T-cell (primary cell): ENCODE data around the gene B4GALT2. TPM values are rescaled to one million over a fixed set of nuclear protein-coding genes. Genes with fewer than 3 reads are reported as not detected.

Experiments
- ATAC-seq, 4 experiments: fragments of 200-7000 bp in 3 of 4; fragments of 150-1000 bp in 1 of 4; cut with Tn5 transposase; replicated peaks in 1 of 4; 1 replicate in 3 of 4; 2 replicates in 1 of 4; pipeline ENCODE4 v1.10.0; 2021; ENCODE audit warnings: moderate library complexity in 3 of 4, mild to moderate bottlenecking in 2 of 4, moderate number of reproducible peaks in 1 of 4
- CTCF ChIA-PET, 2 donors: fragments of 300-600 bp; sonication (Branson Sonifier 250); formaldehyde crosslinking; loops; one replicate each; lab custom pipeline; 2022; ENCODE audit warnings: antibody characterized with exemption in 2 of 2; lab: Charles Lee
- POLR2A ChIA-PET, 2 donors: fragments of 300-600 bp; sonication (Branson Sonifier 250); formaldehyde crosslinking; loops; one replicate each; lab custom pipeline; 2022; ENCODE audit warnings: antibody characterized with exemption in 2 of 2; lab: Charles Lee
- DNase-seq, 35 experiments: peaks; one replicate each; pipeline versions ENCODE4 v3.0.0 to v3.0.0-alpha.2; 2013 to 2023
- H3K27ac ChIP-seq: one replicate; pipeline ENCODE4 v1.5.1; 2013; ENCODE audit warnings: low read length
- H3K27me3 ChIP-seq, 2 experiments: replicated peaks in 1 of 2; 1 replicate in 1 of 2; 2 replicates in 1 of 2; pipeline versions ENCODE4 v1.6.1 to v1.7.0; 2013; ENCODE audit warnings: low read length in 1 of 2, mixed read lengths in 1 of 2; ENCODE audit not compliant: control insufficient read depth in 2 of 2, insufficient read depth in 2 of 2; ENCODE audit errors: extremely low read depth in 1 of 2
- H3K36me3 ChIP-seq, 2 donors: 1 replicate in 1 of 2; 2 replicates in 1 of 2; pipeline versions ENCODE4 v1.6.1 to v1.7.0; 2013; ENCODE audit warnings: low read length in 1 of 2; ENCODE audit not compliant: control insufficient read depth in 2 of 2, insufficient read depth in 1 of 2; ENCODE audit errors: extremely low read depth in 1 of 2
- H3K4me1 ChIP-seq, 2 experiments: 1 replicate in 1 of 2; 2 replicates in 1 of 2; pipeline versions ENCODE4 v1.6.1 to v1.7.0; 2013; ENCODE audit warnings: low read length in 2 of 2, mixed read lengths in 1 of 2; ENCODE audit not compliant: insufficient read depth in 2 of 2, control insufficient read depth in 1 of 2; ENCODE audit errors: extremely low read depth in 1 of 2
- H3K4me3 ChIP-seq, 2 donors: 1 replicate in 1 of 2; 2 replicates in 1 of 2; pipeline versions ENCODE4 v1.5.1 to v1.7.0; 2013; ENCODE audit warnings: mild to moderate bottlenecking in 2 of 2, low read length in 1 of 2, moderate library complexity in 1 of 2; ENCODE audit not compliant: control insufficient read depth in 1 of 2; ENCODE audit errors: extremely low read depth in 1 of 2
- H3K9me3 ChIP-seq: 2 replicates; pipeline ENCODE4 v1.7.0; 2013
- H3K27ac Mint-ChIP-seq, 2 donors: one replicate each; pipeline ENCODE4 v1.8.0; 2020 to 2021; ENCODE audit warnings: mild to moderate bottlenecking in 2 of 2, mixed read lengths in 2 of 2
- H3K27me3 Mint-ChIP-seq, 2 donors: one replicate each; pipeline ENCODE4 v1.8.0; 2021 to 2022; ENCODE audit warnings: mixed read lengths in 2 of 2
- H3K36me3 Mint-ChIP-seq: one replicate; pipeline ENCODE4 v1.8.0; 2021; ENCODE audit warnings: mixed read lengths
- H3K4me1 Mint-ChIP-seq, 3 donors: one replicate each; pipeline ENCODE4 v1.8.0; 2020 to 2022; ENCODE audit warnings: mixed read lengths in 3 of 3, mild to moderate bottlenecking in 1 of 3
- H3K4me3 Mint-ChIP-seq, 3 donors: one replicate each; pipeline ENCODE4 v1.8.0; 2020 to 2022; ENCODE audit warnings: mild to moderate bottlenecking in 3 of 3, mixed read lengths in 3 of 3, moderate library complexity in 3 of 3
- H3K9me3 Mint-ChIP-seq, 3 donors: one replicate each; pipeline ENCODE4 v1.8.0; 2020 to 2022; ENCODE audit warnings: mixed read lengths in 3 of 3
- WGBS: methylation state at CpG from one replicate; pipeline ENCODE4 v1.1.5; 2013; ENCODE audit warnings: missing lambda C conversion rate; ENCODE audit not compliant: insufficient coverage; 5-methylcytosine and 5-hydroxymethylcytosine counted together
- total RNA-seq, 35 experiments: library from RNA in 6 of 35; stranded (reverse) in 6 of 35; fragments of 120-200 nt in 1 of 35; gene quantifications; one replicate each; pipeline versions ENCODE4 v1.2.1 to v1.2.4 and lab custom pipeline; 2013 to 2026

Gene B4GALT2, protein sequence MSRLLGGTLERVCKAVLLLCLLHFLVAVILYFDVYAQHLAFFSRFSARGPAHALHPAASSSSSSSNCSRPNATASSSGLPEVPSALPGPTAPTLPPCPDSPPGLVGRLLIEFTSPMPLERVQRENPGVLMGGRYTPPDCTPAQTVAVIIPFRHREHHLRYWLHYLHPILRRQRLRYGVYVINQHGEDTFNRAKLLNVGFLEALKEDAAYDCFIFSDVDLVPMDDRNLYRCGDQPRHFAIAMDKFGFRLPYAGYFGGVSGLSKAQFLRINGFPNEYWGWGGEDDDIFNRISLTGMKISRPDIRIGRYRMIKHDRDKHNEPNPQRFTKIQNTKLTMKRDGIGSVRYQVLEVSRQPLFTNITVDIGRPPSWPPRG
- 1 to 10 TPM; 1.2 to 5.3 (median 3.1) TPM for total RNA-seq
- total RNA-seq (2013), result 2.0 TPM
- 0.81 to 34.1 (median 2.4) reads per million in 29 experiments for total RNA-seq (lab: John Stamatoyannopoulos, UW)

DNA sequence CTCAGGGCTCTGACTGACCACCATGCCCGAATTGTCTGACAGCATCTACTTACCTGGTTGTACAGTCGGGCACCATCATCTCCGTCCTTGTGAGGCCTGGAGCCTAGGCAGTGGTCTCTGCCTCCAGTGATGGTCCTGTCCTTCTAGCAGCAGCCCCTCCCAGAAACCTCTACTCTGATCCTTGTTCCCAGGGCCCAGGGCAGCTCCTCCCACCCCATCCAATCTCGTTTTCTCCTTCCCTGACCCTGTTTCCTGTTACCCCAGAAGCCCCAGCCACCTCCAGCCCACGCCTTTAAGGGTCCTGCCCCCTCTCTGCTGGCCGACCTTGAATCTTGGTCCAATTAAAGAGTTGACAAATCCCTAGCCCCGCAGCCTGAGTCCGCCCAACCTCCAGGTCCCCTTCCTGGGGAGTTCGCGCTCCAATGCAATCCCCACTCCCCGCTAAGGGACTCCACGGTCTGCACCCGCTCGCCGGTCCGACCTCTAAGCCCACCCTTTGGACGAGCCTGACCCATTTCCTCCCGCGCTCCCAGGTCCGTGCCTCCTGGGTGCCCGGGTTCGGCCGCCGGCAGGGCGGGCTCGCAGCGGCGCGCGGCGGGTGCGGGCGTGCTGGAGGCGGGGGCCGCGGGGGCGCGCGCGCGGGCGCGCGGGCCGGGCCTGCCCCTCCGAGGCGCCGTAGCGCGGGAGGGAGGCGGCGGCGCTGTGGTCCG lies at the start of gene B4GALT2:
Gene B4GALT2 (plus strand): TSS at position 660 of the 710 bp plus-strand sequence. CDS start 1,951 bp downstream, outside the sequence.
- peaks cover 20% of the 10 kb centered on the region for H3K36me3 Mint-ChIP-seq
- no peak for ATAC-seq
- peaks cover 34 to 49% (median 49%) of the 10 kb centered on the region in 3 donors for H3K4me1 Mint-ChIP-seq
- Histone ChIP-seq H3K9me3 (no peaks in the 10 kb centered on the region), H3K27me3 (peaks cover 0 to 28% of the 10 kb centered on the region in 2 experiments), H3K4me1 (peaks cover 12 to 46% of the 10 kb centered on the region in 2 experiments), H3K36me3 (peaks cover 3 to 25% of the 10 kb centered on the region in 2 donors), H3K27ac (no peak within 1 kb of the TSS), H3K4me3 (peak within 1 kb of the TSS; percentile 40 to 60)
- peak in 9 of 35 experiments; percentile 12 to 50 (median 21) for DNase-seq
- ChIA-PET CTCF (no interaction called here), POLR2A (no interaction called here)
- H3K9me3 Mint-ChIP-seq, result no peaks in the 10 kb centered on the region
- peaks cover 0 to 5% of the 10 kb centered on the region in 2 donors for H3K27me3 Mint-ChIP-seq
- H3K27ac Mint-ChIP-seq, result peak within 1 kb of the TSS; percentile 40 to 49
- WGBS, result 9% methylated on average over 43 of the region's 54 CpGs
- H3K4me3 Mint-ChIP-seq, result peak within 1 kb of the TSS; percentile 76 to 90 (median 88)

DNA sequence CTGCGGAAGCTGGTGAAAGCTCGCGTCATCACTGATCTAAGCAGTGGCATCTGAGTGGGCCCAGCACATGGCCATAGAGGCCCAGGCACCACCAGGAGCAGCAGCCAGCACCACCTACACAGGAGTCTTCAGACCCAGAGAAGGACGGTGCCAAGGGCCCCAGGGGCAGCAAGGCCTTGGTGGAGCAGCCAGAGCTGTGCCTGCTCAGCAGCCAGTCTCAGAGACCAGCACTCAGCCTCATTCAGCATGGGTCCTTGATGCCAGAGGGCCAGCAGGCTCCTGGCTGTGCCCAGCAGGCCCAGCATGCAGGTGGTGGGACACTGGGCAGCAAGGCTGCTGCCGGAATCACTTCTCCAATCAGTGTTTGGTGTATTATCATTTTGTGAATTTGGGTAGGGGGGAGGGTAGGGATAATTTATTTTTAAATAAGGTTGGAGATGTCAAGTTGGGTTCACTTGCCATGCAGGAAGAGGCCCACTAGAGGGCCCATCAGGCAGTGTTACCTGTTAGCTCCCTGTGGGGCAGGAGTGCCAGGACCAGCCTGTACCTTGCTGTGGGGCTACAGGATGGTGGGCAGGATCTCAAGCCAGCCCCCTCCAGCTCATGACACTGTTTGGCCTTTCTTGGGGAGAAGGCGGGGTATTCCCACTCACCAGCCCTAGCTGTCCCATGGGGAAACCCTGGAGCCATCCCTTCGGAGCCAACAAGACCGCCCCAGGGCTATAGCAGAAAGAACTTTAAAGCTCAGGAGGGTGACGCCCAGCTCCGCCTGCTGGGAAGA lies 48.7 kb upstream of the B4GALT2 start:
- ChIA-PET POLR2A (no interaction called here), CTCF (interaction anchor here (0.5 to 1.6 kb wide), 3 partner anchors 17 to 170 kb away, joined by 3 to 4 read pairs (median 3); no protein-coding TSS in a partner anchor)
- Mint-ChIP-seq H3K4me1 (peaks cover 18 to 19% (median 18%) of the 10 kb centered on the region in 3 donors), H3K27ac (no peak overlapping the region), H3K9me3 (no peaks in the 10 kb centered on the region), H3K36me3 (peaks cover 13% of the 10 kb centered on the region), H3K4me3 (no peak overlapping the region), H3K27me3 (peaks cover 18 to 25% of the 10 kb centered on the region in 2 donors)
- DNase-seq, result peak in 1 of 35 experiments; percentile 28
- Histone ChIP-seq H3K36me3 (peaks cover 0 to 3% of the 10 kb centered on the region in 2 donors), H3K27me3 (peaks cover 3 to 36% of the 10 kb centered on the region in 2 experiments), H3K9me3 (no peaks in the 10 kb centered on the region), H3K4me3 (no peak overlapping the region), H3K27ac (no peak overlapping the region), H3K4me1 (peaks cover 0 to 22% of the 10 kb centered on the region in 2 experiments)
- WGBS, result 92% methylated on average over 10 of the region's 10 CpGs
- ATAC-seq, result no peak

DNA sequence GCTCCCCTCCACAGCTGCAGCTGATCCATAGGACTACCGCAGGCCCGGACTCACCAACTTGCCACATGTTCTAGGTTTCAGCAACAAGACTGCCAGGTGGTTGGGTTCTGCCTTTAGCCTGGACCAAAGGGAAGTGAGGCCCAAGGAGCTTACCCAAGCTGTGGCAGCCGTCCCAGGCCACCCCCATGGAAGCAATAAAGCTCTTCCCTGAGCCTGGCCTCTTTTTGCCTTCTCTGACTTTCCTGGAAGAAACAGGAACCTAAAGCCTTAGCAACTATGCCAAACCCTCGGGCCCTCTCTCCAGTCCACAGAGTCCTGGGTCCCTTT lies 48.1 kb upstream of the B4GALT2 start:
- H3K4me3 Mint-ChIP-seq, result no peak overlapping the region
- no peaks in the 10 kb centered on the region for H3K9me3 ChIP-seq
- no peak overlapping the region for H3K27ac Mint-ChIP-seq
- no peak overlapping the region for H3K27ac ChIP-seq
- DNase-seq (no peak), ATAC-seq (no peak)
- WGBS, result 87% methylated on average over 4 of the region's 4 CpGs
- peaks cover 8% of the 10 kb centered on the region for H3K36me3 Mint-ChIP-seq
- H3K4me1 Mint-ChIP-seq, result peaks cover 18 to 22% (median 21%) of the 10 kb centered on the region in 3 donors
- peaks cover 22 to 29% of the 10 kb centered on the region in 2 donors for H3K27me3 Mint-ChIP-seq
- CTCF ChIA-PET, result interaction anchor here (0.9 to 1.6 kb wide), 3 partner anchors 16 to 168 kb away, joined by 3 to 4 read pairs (median 3); no protein-coding TSS in a partner anchor
- H3K27me3 ChIP-seq, result peaks cover 3 to 41% of the 10 kb centered on the region in 2 experiments
- peaks cover 0 to 27% of the 10 kb centered on the region in 2 experiments for H3K4me1 ChIP-seq
- no peak overlapping the region for H3K4me3 ChIP-seq
- H3K36me3 ChIP-seq, result peaks cover 0 to 2% of the 10 kb centered on the region in 2 donors
- POLR2A ChIA-PET, result interaction anchor here in 1 of 2 donors (0.6 kb wide), 1 partner anchor 15 kb away, joined by 3 read pairs; no protein-coding TSS in a partner anchor
- H3K9me3 Mint-ChIP-seq, result no peaks in the 10 kb centered on the region

DNA sequence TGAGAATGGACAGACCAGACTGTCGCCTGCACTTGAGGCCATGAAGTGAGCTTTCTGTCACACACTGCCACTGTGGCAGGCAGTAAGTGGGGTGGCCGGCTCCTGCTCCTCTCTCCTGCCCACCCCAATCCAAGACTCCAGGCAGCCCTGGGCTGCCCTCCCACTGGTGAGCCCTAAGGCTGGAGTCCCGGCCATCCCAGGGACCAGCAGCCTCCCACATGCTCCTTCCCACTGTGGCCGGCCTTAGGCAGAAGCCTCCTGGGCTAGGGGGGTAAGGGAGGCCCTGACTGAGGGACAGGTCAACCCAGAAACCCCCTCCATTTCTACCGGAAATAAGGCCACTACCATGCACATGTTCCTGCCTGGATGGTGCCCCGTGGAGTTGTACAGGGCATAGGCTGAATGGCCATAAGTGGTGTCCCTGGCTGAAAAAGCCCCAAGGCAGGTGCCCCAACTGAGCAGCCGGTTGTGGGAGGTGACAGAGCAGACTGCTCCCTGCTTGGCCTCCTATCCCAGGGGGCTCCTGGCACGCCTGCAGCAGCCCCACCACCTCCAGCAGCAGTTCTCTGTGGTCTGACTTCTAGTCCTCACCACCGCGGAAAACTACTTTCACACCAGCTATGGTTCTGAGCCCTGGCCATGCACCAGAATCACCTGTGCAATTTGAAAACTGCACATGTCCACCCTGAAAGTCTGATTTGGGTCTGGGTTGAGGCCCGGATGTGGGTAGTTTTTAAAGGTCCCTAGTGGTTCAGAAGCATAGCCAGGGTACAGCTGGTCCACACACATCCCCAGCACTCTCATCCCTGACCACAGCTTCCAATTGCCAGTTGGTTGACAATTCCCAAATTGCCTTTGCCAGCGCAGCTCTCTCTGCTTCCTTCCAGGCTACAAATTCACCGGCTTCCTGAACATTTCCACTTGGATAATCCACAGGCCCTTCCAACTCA lies 47.0 kb upstream of the B4GALT2 start:
- no peak overlapping the region for H3K27ac ChIP-seq
- CTCF ChIA-PET, result interaction anchor here (0.6 to 4.1 kb wide), 3 partner anchors 30 to 168 kb away, joined by 3 to 59 read pairs (median 5); no protein-coding TSS in a partner anchor
- WGBS, result 82% methylated on average over 6 of the region's 13 CpGs
- DNase-seq, result no peak
- Mint-ChIP-seq H3K9me3 (no peaks in the 10 kb centered on the region), H3K4me3 (no peak overlapping the region), H3K27me3 (peaks cover 22 to 34% of the 10 kb centered on the region in 2 donors), H3K4me1 (peaks cover 18 to 25% (median 23%) of the 10 kb centered on the region in 3 donors), H3K36me3 (peaks cover 6% of the 10 kb centered on the region), H3K27ac (no peak overlapping the region)
- H3K9me3 ChIP-seq, result no peaks in the 10 kb centered on the region
- ATAC-seq, result no peak
- H3K27me3 ChIP-seq, result peaks cover 3 to 47% of the 10 kb centered on the region in 2 experiments
- peaks cover 0 to 32% of the 10 kb centered on the region in 2 experiments for H3K4me1 ChIP-seq
- no peak overlapping the region for H3K4me3 ChIP-seq
- POLR2A ChIA-PET, result interaction anchor here in 1 of 2 donors (0.6 kb wide), 1 partner anchor 14 kb away, joined by 3 read pairs; no protein-coding TSS in a partner anchor
- H3K36me3 ChIP-seq, result no peaks in the 10 kb centered on the region

DNA sequence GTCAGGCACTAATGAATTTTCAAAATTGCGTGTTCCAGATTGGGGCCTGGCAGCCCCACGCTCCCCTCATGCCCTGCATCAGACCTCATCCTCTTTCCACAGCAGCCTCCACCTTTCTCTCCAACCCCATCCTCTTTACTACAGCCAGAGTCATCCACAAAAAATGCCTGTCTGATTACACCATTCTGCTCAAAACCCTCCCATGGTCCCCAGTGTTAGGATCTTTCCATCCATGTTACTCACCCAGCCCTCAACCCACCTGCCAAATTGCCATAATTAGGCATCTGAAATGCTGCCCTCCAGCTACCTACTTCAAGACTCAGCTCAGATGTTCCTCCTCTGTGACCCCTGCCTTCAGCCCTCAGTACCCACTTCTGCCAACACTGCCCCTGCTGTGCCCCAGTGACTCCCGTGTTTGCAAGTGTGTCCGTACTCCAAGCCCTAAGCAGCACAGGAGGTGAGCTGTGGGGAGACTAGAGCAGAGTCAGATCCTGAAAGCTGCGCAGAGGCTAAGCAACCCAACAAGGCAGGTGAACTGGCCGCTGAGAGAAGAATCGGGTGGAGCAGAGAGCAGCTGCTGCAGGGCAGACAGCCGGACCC lies 46.1 kb upstream of the B4GALT2 start:
- peak overlapping the region in 1 of 3 donors; percentile 44 for H3K4me3 Mint-ChIP-seq
- no peak overlapping the region for H3K27ac Mint-ChIP-seq

More for the DNA sequence above, 46.1 kb upstream of the B4GALT2 start:
- Mint-ChIP-seq H3K36me3 (peaks cover 6% of the 10 kb centered on the region), H3K27me3 (peaks cover 22 to 34% of the 10 kb centered on the region in 2 donors), H3K4me1 (peaks cover 18 to 25% (median 23%) of the 10 kb centered on the region in 3 donors), H3K9me3 (no peaks in the 10 kb centered on the region)
- Histone ChIP-seq H3K36me3 (no peaks in the 10 kb centered on the region), H3K9me3 (no peaks in the 10 kb centered on the region), H3K4me3 (peak overlapping the region in 1 of 2 donors; percentile 45), H3K27ac (no peak overlapping the region), H3K4me1 (peaks cover 0 to 32% of the 10 kb centered on the region in 2 experiments), H3K27me3 (peaks cover 3 to 51% of the 10 kb centered on the region in 2 experiments)
- WGBS, result 54% methylated on average over 8 of the region's 8 CpGs
- ChIA-PET CTCF (interaction anchor here in 1 of 2 donors (4.1 kb wide), 1 partner anchor 168 kb away, joined by 59 read pairs; no protein-coding TSS in a partner anchor), POLR2A (no interaction called here)
- DNase-seq, result no peak
- peak in 1 of 4 experiments; percentile 12 for ATAC-seq
